GM04503 (cell line): ENCODE data around the gene NPAS2.

Source experiments
- DNase-seq: peaks from one replicate; pipeline ENCODE4 v3.0.0-alpha.2; 2012; ENCODE audit warnings: low read depth

Gene NPAS2

DNA sequence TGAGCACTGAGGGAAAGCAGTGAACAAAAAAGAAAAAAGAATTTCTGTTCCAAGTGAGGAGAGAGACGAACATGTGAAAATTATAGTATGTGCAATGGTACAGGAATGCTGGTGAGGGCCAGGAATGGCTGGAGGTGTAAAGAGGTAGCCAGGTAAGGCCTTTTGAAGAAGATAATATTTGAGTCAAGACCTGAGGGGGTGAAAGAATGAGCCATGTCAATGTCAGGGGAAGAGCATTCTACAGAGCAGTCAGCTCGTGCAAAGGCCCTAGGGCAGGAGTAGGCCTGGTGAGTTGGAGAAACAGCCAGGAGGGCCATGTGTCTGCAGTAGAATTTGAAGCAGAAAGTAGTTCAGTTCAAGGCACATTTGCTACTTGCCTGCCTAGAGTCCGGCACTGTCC is 169.7 kb downstream of the NPAS2 start:
- DNase-seq, result no peak

DNA sequence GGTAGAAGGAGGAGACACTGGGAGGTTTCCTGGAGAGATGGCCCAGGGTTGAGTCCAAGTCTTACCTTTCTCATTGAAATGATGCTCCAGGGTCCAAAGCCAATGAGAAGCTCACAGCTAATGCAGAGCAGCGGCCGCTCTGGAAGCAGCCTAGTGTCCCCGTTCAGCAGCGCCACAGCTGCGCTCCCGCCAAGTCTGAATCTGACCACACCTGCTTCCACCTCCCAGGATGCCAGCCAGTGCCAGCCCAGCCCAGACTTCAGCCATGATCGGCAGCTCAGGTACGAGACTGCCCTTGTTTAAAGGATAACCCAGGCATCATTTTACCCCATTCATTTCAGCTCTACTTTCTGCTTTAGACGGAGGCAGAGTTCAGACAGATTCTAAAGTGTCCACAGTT is 170.2 kb downstream of the NPAS2 start:
- DNase-seq, result no peak

GRCh38 chr2:100990650-100991403 is 170.9 kb downstream of the NPAS2 start:
- DNase-seq, result no peak

DNA sequence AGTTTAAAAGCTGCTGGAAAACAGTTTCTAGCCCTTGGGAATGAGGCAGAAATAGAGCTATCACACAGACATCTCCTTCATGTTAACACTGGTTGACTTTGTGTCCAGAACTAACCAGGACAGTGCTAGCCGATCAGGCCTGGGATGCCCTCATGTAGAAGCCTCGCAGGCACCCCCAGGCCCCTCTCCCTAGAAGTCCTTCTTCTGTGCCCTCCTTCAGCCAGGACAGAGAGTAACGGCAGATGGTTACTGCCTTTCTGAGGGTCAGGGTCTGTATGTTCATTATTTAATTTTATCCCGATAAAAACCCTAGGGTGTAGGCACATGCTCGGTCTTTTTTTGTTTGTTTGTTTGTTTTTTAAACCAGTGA is 171.4 kb downstream of the NPAS2 start:
- no peak for DNase-seq

- no peak for DNase-seq
Measured at GRCh38 chr2:100992262-100992661, 172.3 kb downstream of the NPAS2 start.

DNA sequence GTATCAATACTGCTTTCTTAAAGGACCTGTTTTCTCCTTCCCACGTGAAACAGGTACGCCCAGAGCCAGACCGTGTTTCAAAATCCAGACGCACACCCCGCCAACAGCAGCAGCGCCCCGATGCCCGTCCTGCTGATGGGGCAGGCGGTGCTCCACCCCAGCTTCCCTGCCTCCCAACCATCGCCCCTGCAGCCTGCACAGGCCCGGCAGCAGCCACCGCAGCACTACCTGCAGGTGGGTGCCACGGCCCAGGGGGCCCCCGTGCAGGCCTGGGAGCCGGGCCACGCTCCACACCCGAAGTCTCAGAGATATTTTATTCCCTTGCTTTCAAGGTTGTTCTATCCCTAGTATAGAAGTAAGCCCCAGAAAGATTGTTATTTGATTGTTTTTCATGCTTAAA is 173.4 kb downstream of the NPAS2 start:
- no peak for DNase-seq

DNA sequence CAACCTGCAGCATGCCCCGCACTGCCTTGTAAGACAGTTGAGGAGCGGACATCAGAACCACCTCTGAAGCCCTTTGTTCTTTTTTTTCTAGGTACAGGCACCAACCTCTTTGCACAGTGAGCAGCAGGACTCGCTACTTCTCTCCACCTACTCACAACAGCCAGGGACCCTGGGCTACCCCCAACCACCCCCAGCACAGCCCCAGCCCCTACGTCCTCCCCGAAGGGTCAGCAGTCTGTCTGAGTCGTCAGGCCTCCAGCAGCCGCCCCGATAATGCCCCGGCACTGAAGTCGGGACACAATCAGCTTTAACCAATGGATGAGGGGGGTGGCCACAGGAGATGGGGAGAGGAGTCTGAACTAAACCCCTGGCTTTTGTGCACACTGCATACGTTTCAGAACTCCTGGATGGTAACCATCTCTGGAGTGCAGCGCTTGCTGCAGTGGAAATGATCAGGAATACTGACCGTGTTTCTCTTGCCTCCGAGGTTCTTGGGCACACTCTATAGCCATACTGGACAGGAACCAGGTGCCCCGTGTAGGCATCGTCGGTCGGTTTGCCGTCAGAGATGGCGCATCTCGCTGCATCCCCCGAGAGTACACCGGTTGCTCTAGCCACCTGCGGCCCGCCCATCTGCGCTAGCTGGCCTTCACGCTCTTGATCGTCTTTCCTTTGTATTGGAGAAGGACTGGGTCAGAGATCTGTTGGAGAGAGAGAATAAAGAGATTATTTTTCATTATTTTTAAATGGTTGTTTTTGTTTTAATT is 175.6 kb downstream of the NPAS2 start:
- DNase-seq, result no peak

DNA sequence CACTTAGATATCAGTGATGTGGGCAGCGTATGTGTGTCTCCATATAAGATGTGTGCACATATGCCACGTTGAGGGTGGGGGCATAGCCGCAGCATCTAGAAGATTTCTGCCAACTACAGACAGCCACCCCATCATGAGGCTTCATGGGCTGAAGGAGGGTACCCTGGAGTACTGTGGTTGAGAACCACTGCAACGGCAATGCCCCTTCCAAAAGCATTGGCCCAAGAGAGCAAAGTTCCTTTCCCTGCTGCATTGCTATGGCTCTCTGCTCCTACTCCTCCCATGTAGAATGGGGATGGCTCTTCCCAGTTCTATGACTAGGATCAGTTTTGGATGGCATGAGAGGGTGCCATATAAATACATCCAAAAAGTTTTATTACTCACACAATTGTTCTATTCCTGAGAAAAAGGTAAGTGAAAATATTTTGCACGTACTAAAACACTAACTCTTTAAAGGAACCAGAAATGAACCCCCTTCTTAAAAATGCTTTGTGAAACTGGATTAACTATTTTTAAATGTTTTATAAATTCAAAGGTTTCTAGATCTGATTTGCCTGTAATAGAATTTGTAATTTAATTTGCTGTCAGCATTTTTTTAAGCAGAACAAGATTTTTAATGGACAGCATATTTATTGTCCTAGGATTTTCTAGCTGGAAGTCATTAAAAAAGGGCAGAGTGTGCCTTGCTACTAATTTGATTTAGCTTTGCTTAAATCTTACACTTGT is 177.7 kb downstream of the NPAS2 start:
- no peak for DNase-seq

DNA sequence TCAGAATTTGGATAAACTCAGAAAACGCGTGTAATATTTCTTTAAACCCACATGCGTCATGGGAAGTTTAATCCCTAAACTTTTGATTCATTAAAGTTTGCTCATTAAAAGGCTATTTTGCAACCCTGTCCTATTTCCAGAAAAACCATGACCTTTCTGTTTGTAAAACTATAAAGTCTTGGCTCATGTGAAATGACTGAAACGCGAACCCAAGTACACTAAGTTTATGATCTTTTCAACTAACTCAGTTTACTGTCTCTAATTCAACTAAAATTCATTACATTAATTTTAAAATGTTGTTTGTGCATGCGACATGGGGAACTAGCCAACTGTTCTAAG is 178.3 kb downstream of the NPAS2 start:
- no peak for DNase-seq

GRCh38 chr2:100999995-101000394 is 180.1 kb downstream of the NPAS2 start:
- DNase-seq, result no peak

DNA sequence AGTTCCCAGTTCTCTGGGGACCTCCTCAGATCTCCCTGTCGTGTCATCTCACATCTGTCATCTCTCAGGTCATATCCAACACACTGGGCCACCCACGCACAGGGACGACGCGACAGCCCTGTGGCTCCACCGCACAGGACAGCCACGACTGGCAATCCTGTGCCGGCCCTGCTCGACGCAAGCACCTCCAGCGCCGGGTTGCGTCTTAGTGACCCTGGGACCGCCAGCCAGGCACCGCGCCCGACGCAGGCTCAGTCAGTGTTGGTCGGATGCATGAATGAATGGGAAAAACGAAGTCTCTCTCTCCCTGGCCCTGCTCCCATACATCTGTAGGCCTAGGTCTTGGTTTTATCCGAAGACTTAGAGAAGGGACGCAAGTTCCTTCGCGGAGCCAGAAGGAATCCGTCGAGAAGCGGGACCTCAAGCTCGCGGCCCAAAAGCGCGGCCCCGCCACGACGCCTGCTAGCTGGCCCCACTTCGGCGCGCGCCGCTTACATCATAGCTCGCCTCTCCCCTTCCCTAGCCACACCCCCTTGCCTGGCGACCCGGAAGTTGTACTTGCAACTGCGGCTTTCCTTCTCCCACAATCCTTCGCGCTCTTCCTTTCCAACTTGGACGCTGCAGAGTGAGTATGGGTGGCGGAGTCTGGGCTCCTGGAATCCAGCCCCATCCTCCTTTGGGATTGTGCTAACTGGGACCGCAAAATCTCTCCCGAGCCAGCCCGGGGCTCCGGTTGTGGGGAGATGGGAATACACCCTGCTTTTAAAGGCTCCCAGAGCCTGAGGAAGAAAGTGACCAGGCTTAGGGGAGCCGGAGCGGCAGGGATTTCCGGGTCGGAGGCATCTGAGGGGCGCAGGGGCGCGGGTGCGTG is 182.0 kb downstream of the NPAS2 start, which contains the start of gene RPL31:
TSS of gene RPL31 (plus strand) at position 599 of the 871 bp plus-strand sequence. CDS start 413 bp downstream, outside the sequence.
- peak; percentile 73 for DNase-seq

- DNase-seq, result no peak
Measured at GRCh38 chr2:101002562-101003277, 182.8 kb downstream of the NPAS2 start.

DNA sequence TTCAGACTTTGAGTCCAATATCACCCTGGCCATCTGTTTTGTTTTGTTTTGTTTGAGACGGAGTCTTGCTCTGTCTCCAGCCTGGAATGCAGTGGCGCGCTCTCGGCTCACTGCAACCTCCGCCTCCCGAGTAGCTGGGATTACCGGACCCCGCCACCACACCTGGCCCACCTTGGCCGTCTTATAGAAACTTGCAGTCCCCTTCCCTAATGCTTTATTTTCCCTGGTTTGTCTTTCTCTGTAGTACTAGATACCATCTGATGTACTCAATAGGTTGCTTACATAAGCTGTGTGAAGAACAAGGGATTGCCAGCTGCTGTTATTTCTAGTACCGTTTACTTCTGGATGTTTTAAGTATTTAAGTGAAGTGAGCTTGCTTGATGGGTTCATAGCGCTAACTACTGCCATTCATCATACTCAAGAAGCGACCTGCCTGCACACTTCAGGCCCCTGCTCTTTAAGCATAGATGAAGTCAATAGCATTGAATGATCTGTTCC is 183.4 kb downstream of the NPAS2 start:
- DNase-seq, result no peak

GRCh38 chr2:101004620-101005325 is 184.8 kb downstream of the NPAS2 start:
- no peak for DNase-seq

DNA sequence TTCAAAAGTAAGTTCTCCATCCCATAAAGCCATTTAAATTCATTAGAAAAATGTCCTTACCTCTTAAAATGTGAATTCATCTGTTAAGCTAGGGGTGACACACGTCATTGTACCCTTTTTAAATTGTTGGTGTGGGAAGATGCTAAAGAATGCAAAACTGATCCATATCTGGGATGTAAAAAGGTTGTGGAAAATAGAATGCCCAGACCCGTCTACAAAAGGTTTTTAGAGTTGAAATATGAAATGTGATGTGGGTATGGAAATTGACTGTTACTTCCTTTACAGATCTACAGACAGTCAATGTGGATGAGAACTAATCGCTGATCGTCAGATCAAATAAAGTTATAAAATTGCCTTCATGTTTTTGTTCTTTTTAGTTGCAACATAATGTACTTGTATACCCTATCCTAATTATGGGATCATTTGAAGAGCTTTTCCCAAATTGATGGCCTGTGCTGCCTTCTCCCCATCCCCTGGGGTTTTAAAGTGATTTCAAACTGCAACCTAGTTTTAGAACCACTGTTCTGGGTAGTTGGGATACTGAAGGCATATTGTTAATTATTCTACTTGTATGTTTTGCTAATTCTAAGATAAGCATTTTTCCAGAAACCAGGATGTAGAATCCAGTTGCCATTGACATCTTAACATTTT is 186.3 kb downstream of the NPAS2 start:
- no peak for DNase-seq

GRCh38 chr2:101007415-101008345 is 187.7 kb downstream of the NPAS2 start:
- DNase-seq, result no peak

GRCh38 chr2:101011152-101011551 is 191.2 kb downstream of the NPAS2 start:
- no peak for DNase-seq

GRCh38 chr2:101012054-101012705 is 192.2 kb downstream of the NPAS2 start:
- DNase-seq, result no peak
